Measurements from ENCODE around the gene PRELID1.

GRCh38 chr5:177265395-177265794 lies 38.2 kb upstream of the PRELID1 start:
- TF ChIP-seq POLR2A (IDR thresholded peaks at IDR 0.05) (no peak), CTCF (IDR thresholded peaks at IDR 0.05) (no peak)
